H9 (cell line): ENCODE measurements around the gene BSG. TPM values are rescaled to one million over a fixed set of nuclear protein-coding genes. Genes with fewer than 3 reads are reported as not detected.

Experiments
- DNase-seq: peaks from one replicate; pipeline ENCODE4 v3.0.0-alpha.2; 2017
- H2AFZ ChIP-seq: one replicate; pipeline ENCODE4 v1.6.1; 2013; ENCODE audit warnings: mild to moderate bottlenecking, low read length, control low read depth, moderate library complexity
- H2AK5ac ChIP-seq: 2 replicates; pipeline ENCODE4 v1.6.1; 2013; ENCODE audit warnings: low read length, control low read depth, mixed read lengths; ENCODE audit not compliant: insufficient read length
- H2BK120ac ChIP-seq: one replicate; pipeline ENCODE4 v1.6.1; 2013; ENCODE audit warnings: low read depth, mild to moderate bottlenecking, low read length, control low read depth, inconsistent platforms; ENCODE audit not compliant: poor library complexity, severe bottlenecking
- H2BK12ac ChIP-seq: 2 replicates; pipeline ENCODE4 v1.6.1; 2013; ENCODE audit warnings: low read length, control low read depth, mixed read lengths, low read depth; ENCODE audit not compliant: insufficient read length
- H2BK15ac ChIP-seq: 2 replicates; pipeline ENCODE4 v1.6.1; 2013; ENCODE audit warnings: low read depth, low read length, control low read depth
- H2BK20ac ChIP-seq: one replicate; pipeline ENCODE4 v1.6.1; 2013; ENCODE audit warnings: low read depth, mild to moderate bottlenecking, low read length, control low read depth, inconsistent platforms; ENCODE audit not compliant: poor library complexity, severe bottlenecking
- H2BK5ac ChIP-seq: 2 replicates; pipeline ENCODE4 v1.6.1; 2013; ENCODE audit warnings: low read length, control low read depth, mixed read lengths; ENCODE audit not compliant: insufficient read length
- H3K14ac ChIP-seq: 2 replicates; pipeline ENCODE4 v1.6.1; 2013; ENCODE audit warnings: low read length, control low read depth; ENCODE audit not compliant: insufficient read depth
- H3K18ac ChIP-seq: 2 replicates; pipeline ENCODE4 v1.6.1; 2013; ENCODE audit warnings: low read depth, mild to moderate bottlenecking, mixed read lengths, low read length, control low read depth; ENCODE audit not compliant: insufficient read length
- H3K23ac ChIP-seq: 2 replicates; pipeline ENCODE4 v1.6.1; 2013; ENCODE audit warnings: low read length, control low read depth, mixed read lengths, low read depth; ENCODE audit not compliant: insufficient read length
- H3K23me2 ChIP-seq: 2 replicates; pipeline ENCODE4 v1.6.1; 2013; ENCODE audit warnings: low read depth, mild to moderate bottlenecking, mixed read lengths, low read length, control low read depth; ENCODE audit not compliant: insufficient read length, poor library complexity, severe bottlenecking
- H3K27ac ChIP-seq: 2 replicates; pipeline ENCODE4 v1.5.1; 2013; ENCODE audit warnings: low read length, control low read depth, mixed read lengths, low read depth; ENCODE audit not compliant: insufficient read length
- H3K27me3 ChIP-seq: 2 replicates; pipeline ENCODE4 v1.6.1; 2013; ENCODE audit warnings: low read length, control low read depth, inconsistent platforms; ENCODE audit not compliant: insufficient read depth
- H3K4ac ChIP-seq: 2 replicates; pipeline ENCODE4 v1.6.1; 2013; ENCODE audit warnings: low read depth, mild to moderate bottlenecking, control low read depth, inconsistent platforms, low read length, moderate library complexity
- H3K4me1 ChIP-seq: 2 replicates; pipeline ENCODE4 v1.6.1; 2013; ENCODE audit warnings: low read length, control low read depth, inconsistent platforms; ENCODE audit not compliant: insufficient read depth
- H3K4me2 ChIP-seq: 2 replicates; pipeline ENCODE4 v1.6.1; 2013; ENCODE audit warnings: low read length, control low read depth, mixed read lengths; ENCODE audit not compliant: insufficient read length, insufficient read depth
- H3K56ac ChIP-seq: 2 replicates; pipeline ENCODE4 v1.6.1; 2013; ENCODE audit warnings: low read depth, mild to moderate bottlenecking, mixed read lengths, low read length, control low read depth; ENCODE audit not compliant: insufficient read length
- H3K79me1 ChIP-seq: 2 replicates; pipeline ENCODE4 v1.6.1; 2013; ENCODE audit warnings: low read depth, mild to moderate bottlenecking, moderate library complexity, low read length, control low read depth, inconsistent platforms; ENCODE audit not compliant: insufficient read depth, poor library complexity, severe bottlenecking
- H3K79me2 ChIP-seq: 2 replicates; pipeline ENCODE4 v1.6.1; 2013; ENCODE audit warnings: low read length, control low read depth, inconsistent platforms; ENCODE audit not compliant: insufficient read depth
- H3K9ac ChIP-seq: 2 replicates; pipeline ENCODE4 v1.6.1; 2013; ENCODE audit warnings: low read length, control low read depth, mixed read lengths; ENCODE audit not compliant: insufficient read length; ENCODE audit errors: extremely low read depth
- H3K9me3 ChIP-seq: one replicate; pipeline ENCODE4 v1.6.1; 2013; ENCODE audit warnings: low read depth, low read length, inconsistent platforms; ENCODE audit not compliant: control insufficient read depth
- H3T11ph ChIP-seq: one replicate; pipeline ENCODE4 v1.6.1; 2013; ENCODE audit warnings: mild to moderate bottlenecking, low read length, control low read depth, inconsistent platforms
- H4K20me1 ChIP-seq: one replicate; pipeline ENCODE4 v1.6.1; 2013; ENCODE audit not compliant: control insufficient read depth, insufficient read length, insufficient read depth
- H4K5ac ChIP-seq: 2 replicates; pipeline ENCODE4 v1.6.1; 2013; ENCODE audit warnings: low read depth, mild to moderate bottlenecking, mixed read lengths, low read length, control low read depth; ENCODE audit not compliant: insufficient read length
- H4K8ac ChIP-seq: replicated peaks from 2 replicates; pipeline ENCODE4 v1.6.1; 2013; ENCODE audit warnings: low read length, control low read depth, mixed read lengths, low read depth; ENCODE audit not compliant: insufficient read length
- H4K91ac ChIP-seq: 2 replicates; pipeline ENCODE4 v1.6.1; 2013; ENCODE audit warnings: low read depth, mild to moderate bottlenecking, moderate library complexity, mixed read lengths, low read length, control low read depth; ENCODE audit not compliant: insufficient read length
- H3K27ac Mint-ChIP-seq, 3 experiments: 2 replicates in 2 of 3; 3 replicates in 1 of 3; pipeline ENCODE4 v1.8.0; 2020 to 2021; ENCODE audit warnings: mixed read lengths in 3 of 3, mild to moderate bottlenecking in 1 of 3, moderate library complexity in 1 of 3
- H3K27me3 Mint-ChIP-seq: 2 replicates; pipeline ENCODE4 v1.8.0; 2021; ENCODE audit warnings: low read depth, mild to moderate bottlenecking, moderate library complexity, mixed read lengths
- H3K36me3 Mint-ChIP-seq, 3 experiments: 2 replicates in 2 of 3; 3 replicates in 1 of 3; pipeline ENCODE4 v1.8.0; 2020 to 2021; ENCODE audit warnings: low read depth in 3 of 3, mixed read lengths in 3 of 3; ENCODE audit not compliant: insufficient read depth in 1 of 3
- H3K4me1 Mint-ChIP-seq, 2 experiments: 2 replicates each; pipeline ENCODE4 v1.8.0; 2020; ENCODE audit warnings: mixed read lengths in 2 of 2
- H3K4me3 Mint-ChIP-seq, 2 experiments: 2 replicates in 1 of 2; 3 replicates in 1 of 2; pipeline ENCODE4 v1.8.0; 2020 to 2021; ENCODE audit warnings: mild to moderate bottlenecking in 2 of 2, mixed read lengths in 2 of 2, moderate library complexity in 1 of 2
- H3K9me3 Mint-ChIP-seq, 2 experiments: 2 replicates in 1 of 2; 3 replicates in 1 of 2; pipeline ENCODE4 v1.8.0; 2020; ENCODE audit warnings: mild to moderate bottlenecking in 2 of 2, mixed read lengths in 2 of 2, moderate library complexity in 1 of 2
- WGBS: extraction: QIAGEN DNeasy Blood & Tissue Kit; methylation state at CpG from one replicate; pipeline ENCODE4 v1.1.7; 2013; ENCODE audit warnings: missing lambda C conversion rate, low lambda C conversion rate, mixed read lengths; ENCODE audit not compliant: insufficient read length; ENCODE audit errors: extremely low coverage; 5-methylcytosine and 5-hydroxymethylcytosine counted together
- total RNA-seq: library from RNA; stranded (reverse); gene quantifications from 2 replicates; pipeline ENCODE4 v1.2.1, GENCODE V29; 2021
- TF ChIP-seq, protein P1 (sequence below): fragments of 200-600 bp; sonication (generic); conservative IDR thresholded peaks from 3 replicates; pipeline ENCODE4 v1.8.0; 2021; ENCODE audit warnings: antibody characterized with exemption, mild to moderate bottlenecking

The BSG gene
- total RNA-seq, 1 experiment from 2014 or later, result 715 TPM

DNA sequence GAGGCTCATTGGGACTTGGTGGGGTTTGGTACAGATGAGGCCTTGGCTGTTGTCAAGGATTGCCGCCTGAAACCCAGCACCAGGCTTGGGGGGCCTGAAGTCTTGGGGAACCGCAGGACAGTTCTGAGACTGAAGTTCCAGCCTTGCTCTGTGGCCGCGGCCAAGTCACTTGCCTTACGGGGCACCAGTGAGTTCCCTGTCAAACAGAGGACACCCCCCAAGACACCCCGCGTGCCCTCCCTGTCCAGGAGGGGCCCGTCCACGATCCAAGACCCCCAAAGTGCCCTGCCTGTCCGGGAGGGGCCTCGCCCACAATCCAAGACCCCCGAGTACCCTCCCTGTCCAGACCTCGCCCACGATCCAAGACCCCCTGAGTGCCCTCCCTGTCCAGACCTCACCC lies 38.3 kb upstream of the BSG start:
- H4K20me1 ChIP-seq, result peaks cover 4% of the 10 kb centered on the region
- H3K27ac ChIP-seq, result no peak overlapping the region
- WGBS, result no CpG with 5 or more reads among the region's 14 CpGs

More for the DNA sequence above, 38.3 kb upstream of the BSG start:
- H4K5ac ChIP-seq, result no peak overlapping the region
- H3K4ac ChIP-seq, result no peak overlapping the region
- H3K23ac ChIP-seq, result no peak overlapping the region
- no peaks in the 10 kb centered on the region for H3K4me1 ChIP-seq
- H3K27me3 Mint-ChIP-seq, result no peaks in the 10 kb centered on the region
- H3K23me2 ChIP-seq, result peaks cover 6% of the 10 kb centered on the region
- peak overlapping the region in 1 of 2 experiments; percentile 84; a peak in 2 of 5 replicates for H3K4me3 Mint-ChIP-seq
- no peaks in the 10 kb centered on the region for H3K9me3 ChIP-seq
- H3K4me1 Mint-ChIP-seq, result peaks cover 5 to 14% of the 10 kb centered on the region in 2 experiments
- H3K18ac ChIP-seq, result no peak overlapping the region
- no peak overlapping the region for H2BK120ac ChIP-seq
- H2BK12ac ChIP-seq, result no peak overlapping the region
- no peak overlapping the region for H3T11ph ChIP-seq
- no peak overlapping the region for H2AK5ac ChIP-seq
- peaks cover 13% of the 10 kb centered on the region; the same call in 1 of the 2 replicates for H3K79me2 ChIP-seq
- TF ChIP-seq, protein P1, sequence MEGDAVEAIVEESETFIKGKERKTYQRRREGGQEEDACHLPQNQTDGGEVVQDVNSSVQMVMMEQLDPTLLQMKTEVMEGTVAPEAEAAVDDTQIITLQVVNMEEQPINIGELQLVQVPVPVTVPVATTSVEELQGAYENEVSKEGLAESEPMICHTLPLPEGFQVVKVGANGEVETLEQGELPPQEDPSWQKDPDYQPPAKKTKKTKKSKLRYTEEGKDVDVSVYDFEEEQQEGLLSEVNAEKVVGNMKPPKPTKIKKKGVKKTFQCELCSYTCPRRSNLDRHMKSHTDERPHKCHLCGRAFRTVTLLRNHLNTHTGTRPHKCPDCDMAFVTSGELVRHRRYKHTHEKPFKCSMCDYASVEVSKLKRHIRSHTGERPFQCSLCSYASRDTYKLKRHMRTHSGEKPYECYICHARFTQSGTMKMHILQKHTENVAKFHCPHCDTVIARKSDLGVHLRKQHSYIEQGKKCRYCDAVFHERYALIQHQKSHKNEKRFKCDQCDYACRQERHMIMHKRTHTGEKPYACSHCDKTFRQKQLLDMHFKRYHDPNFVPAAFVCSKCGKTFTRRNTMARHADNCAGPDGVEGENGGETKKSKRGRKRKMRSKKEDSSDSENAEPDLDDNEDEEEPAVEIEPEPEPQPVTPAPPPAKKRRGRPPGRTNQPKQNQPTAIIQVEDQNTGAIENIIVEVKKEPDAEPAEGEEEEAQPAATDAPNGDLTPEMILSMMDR, result no peak
- no peak overlapping the region for H2BK20ac ChIP-seq
- no peaks in the 10 kb centered on the region for H3K9me3 Mint-ChIP-seq
- H2BK5ac ChIP-seq, result no peak overlapping the region
- no peak overlapping the region for H4K8ac ChIP-seq
- no peak overlapping the region for H3K56ac ChIP-seq
- no peak overlapping the region for H3K27ac Mint-ChIP-seq
- H3K27me3 ChIP-seq, result no peaks in the 10 kb centered on the region
- H3K4me2 ChIP-seq, result no peak overlapping the region
- no peak overlapping the region for H2BK15ac ChIP-seq
- H3K14ac ChIP-seq, result no peak overlapping the region
- no peak overlapping the region for H2AFZ ChIP-seq
- H3K9ac ChIP-seq, result no peak overlapping the region
- H3K79me1 ChIP-seq, result peaks cover 8% of the 10 kb centered on the region
- peaks cover 13 to 26% (median 21%) of the 10 kb centered on the region in 3 experiments for H3K36me3 Mint-ChIP-seq
- no peak overlapping the region for H4K91ac ChIP-seq
- no peak for DNase-seq
